Transverse colon (tissue), 4 donors: ENCODE results near the gene ARIH2. TPM values are rescaled to one million over a fixed set of nuclear protein-coding genes. Genes with fewer than 3 reads are reported as not detected.

Experiments
- DNase-seq: peaks from one replicate; pipeline ENCODE4 v3.0.0-alpha.2; 2019
- H3K27ac ChIP-seq, 4 donors: fragments of 200-600 bp; sonication (generic); 2 replicates each; pipeline ENCODE4 v1.5.1; 2016 to 2018; ENCODE audit warnings: inconsistent platforms in 4 of 4
- H3K27me3 ChIP-seq: fragments of 200-600 bp; sonication (generic); 2 replicates; pipeline ENCODE4 v1.5.1; 2017; ENCODE audit warnings: inconsistent platforms
- H3K36me3 ChIP-seq, 4 donors: fragments of 200-600 bp; sonication (generic); 2 replicates each; pipeline ENCODE4 v1.5.1; 2017 to 2019; ENCODE audit warnings: inconsistent platforms in 4 of 4
- H3K4me1 ChIP-seq, 4 donors: fragments of 200-600 bp; sonication (generic); 2 replicates each; pipeline ENCODE4 v1.5.1; 2017 to 2020; ENCODE audit warnings: inconsistent platforms in 4 of 4
- H3K4me3 ChIP-seq, 4 donors: fragments of 200-600 bp; sonication (generic); 1 replicate in 1 of 4; 2 replicates in 3 of 4; pipeline versions ENCODE4 v1.5.1 to v1.6.1; 2017 to 2019; ENCODE audit warnings: inconsistent platforms in 4 of 4
- H3K9me3 ChIP-seq, 2 donors: fragments of 200-600 bp; sonication (generic); 2 replicates each; pipeline ENCODE4 v1.5.1; 2017 to 2019; ENCODE audit warnings: inconsistent platforms in 2 of 2
- EP300 ChIP-seq: sonication (generic); formaldehyde crosslinking; IDR thresholded peaks from one replicate; pipeline ENCODE4 v1.6.1; 2017; ENCODE audit warnings: antibody characterized with exemption, low read depth
- POLR2A ChIP-seq: fragments of 450-650 bp; IDR thresholded peaks from one replicate; pipeline ENCODE4 v1.6.1; 2016; ENCODE audit warnings: antibody characterized with exemption, mild to moderate bottlenecking, moderate library complexity
- POLR2AphosphoS5 ChIP-seq, 3 donors: sonication (generic); formaldehyde crosslinking; IDR thresholded peaks; one replicate each; pipeline ENCODE4 v1.6.1; 2016; ENCODE audit warnings: antibody characterized with exemption in 3 of 3
- WGBS, 2 donors: methylation state at CpG; one replicate each; pipeline ENCODE4 v1.1.5; 2018; ENCODE audit warnings: low coverage in 1 of 2; 5-methylcytosine and 5-hydroxymethylcytosine counted together
- in situ Hi-C, 4 donors: fragments of 200-750 bp; cut with MboI; loops; one replicate each; pipeline versions ENCODE4 v1.15.0 to v1.15.1; 2017; ENCODE audit warnings: low sequenced_read_pairs in 3 of 4, low pct_ligation_motif_present in 1 of 4, low pct_unique_long_range_greater_than_20kb in 1 of 4
- intact Hi-C: fragments of 100-400 bp; cut with DNase I; formaldehyde crosslinking; loops from one replicate; pipeline ENCODE4 v1.15.1; 2023; ENCODE audit warnings: low total_unique reads
- total RNA-seq, 4 donors: library from RNA; depleted of rRNA; stranded (reverse); fragments of >200 nt; gene quantifications; one replicate each; pipeline ENCODE4 v1.1.0, GENCODE V29; 2016
- TF ChIP-seq, protein P1 (sequence below), 5 experiments: fragments of 200-600 bp in 3 of 5; fragments of 450-650 bp in 2 of 5; sonication (generic) in 3 of 5; IDR thresholded peaks; 1 replicate in 2 of 5; 2 replicates in 3 of 5; pipeline ENCODE4 v1.5.1; 2016 to 2017; ENCODE audit warnings: antibody characterized with exemption in 5 of 5, inconsistent platforms in 3 of 5, mild to moderate bottlenecking in 2 of 5, moderate library complexity in 1 of 5

Gene ARIH2
- total RNA-seq, 4 donors from 2014 or later: 82.6 to 269 (median 115) TPM

DNA sequence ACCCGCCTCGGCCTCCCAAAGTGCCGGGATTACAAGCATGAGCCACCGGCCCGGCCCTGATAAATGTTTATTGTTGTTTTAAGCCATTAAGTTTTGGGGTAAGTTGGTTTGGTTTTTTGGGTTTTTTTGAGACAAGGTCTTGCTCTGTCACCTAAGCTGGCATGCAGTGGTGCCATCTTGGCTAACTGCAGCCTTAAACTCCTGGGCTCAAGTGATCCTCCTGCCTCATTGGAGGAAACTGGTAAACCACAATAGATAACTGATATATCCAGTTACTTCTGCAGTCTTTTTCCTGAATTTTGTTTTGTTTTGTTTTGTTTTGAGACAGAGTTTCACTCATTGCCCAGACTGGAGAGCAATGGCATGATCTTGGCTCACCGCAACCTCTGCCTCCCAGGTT lies 24.1 kb upstream of the ARIH2 start:
- Histone ChIP-seq H3K27ac (no peak overlapping the region), H3K9me3 (no peaks in the 10 kb centered on the region), H3K27me3 (no peaks in the 10 kb centered on the region), H3K4me1 (peaks cover 8 to 20% (median 16%) of the 10 kb centered on the region in 4 donors), H3K4me3 (no peak overlapping the region), H3K36me3 (peaks cover 0 to 13% (median 0%) of the 10 kb centered on the region in 4 donors)
- intact Hi-C loops (no loop called here), in situ Hi-C loops (no loop called here)
- DNase-seq: no peak
- no peak for TF ChIP-seq POLR2AphosphoS5 (IDR thresholded peaks at IDR 0.05)
- no peak for TF ChIP-seq POLR2A
- TF ChIP-seq, protein P1, sequence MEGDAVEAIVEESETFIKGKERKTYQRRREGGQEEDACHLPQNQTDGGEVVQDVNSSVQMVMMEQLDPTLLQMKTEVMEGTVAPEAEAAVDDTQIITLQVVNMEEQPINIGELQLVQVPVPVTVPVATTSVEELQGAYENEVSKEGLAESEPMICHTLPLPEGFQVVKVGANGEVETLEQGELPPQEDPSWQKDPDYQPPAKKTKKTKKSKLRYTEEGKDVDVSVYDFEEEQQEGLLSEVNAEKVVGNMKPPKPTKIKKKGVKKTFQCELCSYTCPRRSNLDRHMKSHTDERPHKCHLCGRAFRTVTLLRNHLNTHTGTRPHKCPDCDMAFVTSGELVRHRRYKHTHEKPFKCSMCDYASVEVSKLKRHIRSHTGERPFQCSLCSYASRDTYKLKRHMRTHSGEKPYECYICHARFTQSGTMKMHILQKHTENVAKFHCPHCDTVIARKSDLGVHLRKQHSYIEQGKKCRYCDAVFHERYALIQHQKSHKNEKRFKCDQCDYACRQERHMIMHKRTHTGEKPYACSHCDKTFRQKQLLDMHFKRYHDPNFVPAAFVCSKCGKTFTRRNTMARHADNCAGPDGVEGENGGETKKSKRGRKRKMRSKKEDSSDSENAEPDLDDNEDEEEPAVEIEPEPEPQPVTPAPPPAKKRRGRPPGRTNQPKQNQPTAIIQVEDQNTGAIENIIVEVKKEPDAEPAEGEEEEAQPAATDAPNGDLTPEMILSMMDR (IDR thresholded peaks at IDR 0.05): no peak
- TF ChIP-seq EP300: no peak
- 99% methylated on average over 6 of the region's 6 CpGs; no CpG with 5 or more reads in 1 of the 2 donors for WGBS, 2 donors

DNA sequence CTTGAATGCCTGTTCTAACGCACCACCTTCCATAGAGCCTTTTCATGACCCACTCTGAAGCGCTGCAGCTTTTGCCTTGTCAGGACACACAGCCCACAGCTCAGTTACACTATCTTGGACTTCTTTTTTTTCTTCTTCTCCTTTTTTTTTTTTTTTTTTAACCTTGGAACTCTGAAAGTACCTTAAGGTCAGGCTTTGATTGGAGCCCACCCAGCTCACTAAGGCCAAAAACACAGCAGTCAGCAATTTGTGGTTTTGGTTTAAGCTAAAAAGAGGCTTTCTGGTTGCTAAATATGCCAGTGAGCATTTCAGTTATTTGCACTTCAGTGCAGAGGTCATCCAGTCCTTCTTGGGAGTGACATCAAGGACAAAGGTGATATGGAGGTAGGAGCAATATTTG lies 21.7 kb upstream of the ARIH2 start:
- Histone ChIP-seq H3K36me3 (peaks cover 0 to 3% (median 0%) of the 10 kb centered on the region in 4 donors), H3K4me1 (peaks cover 8 to 20% (median 16%) of the 10 kb centered on the region in 4 donors), H3K9me3 (no peaks in the 10 kb centered on the region), H3K27ac (peak overlapping the region in 3 of 4 donors; percentile 19 to 92 (median 85)), H3K27me3 (no peaks in the 10 kb centered on the region), H3K4me3 (no peak overlapping the region)
- in situ Hi-C loops: no loop called here
- TF ChIP-seq, protein P1 (IDR thresholded peaks at IDR 0.05): no peak
- no peak for TF ChIP-seq POLR2AphosphoS5 (IDR thresholded peaks at IDR 0.05)
- no peak for TF ChIP-seq EP300
- no peak for TF ChIP-seq POLR2A
- DNase-seq: no peak
- intact Hi-C loops: no loop called here
- WGBS, 2 donors: 97 to 100% methylated on average over 2 of the region's 2 CpGs

DNA sequence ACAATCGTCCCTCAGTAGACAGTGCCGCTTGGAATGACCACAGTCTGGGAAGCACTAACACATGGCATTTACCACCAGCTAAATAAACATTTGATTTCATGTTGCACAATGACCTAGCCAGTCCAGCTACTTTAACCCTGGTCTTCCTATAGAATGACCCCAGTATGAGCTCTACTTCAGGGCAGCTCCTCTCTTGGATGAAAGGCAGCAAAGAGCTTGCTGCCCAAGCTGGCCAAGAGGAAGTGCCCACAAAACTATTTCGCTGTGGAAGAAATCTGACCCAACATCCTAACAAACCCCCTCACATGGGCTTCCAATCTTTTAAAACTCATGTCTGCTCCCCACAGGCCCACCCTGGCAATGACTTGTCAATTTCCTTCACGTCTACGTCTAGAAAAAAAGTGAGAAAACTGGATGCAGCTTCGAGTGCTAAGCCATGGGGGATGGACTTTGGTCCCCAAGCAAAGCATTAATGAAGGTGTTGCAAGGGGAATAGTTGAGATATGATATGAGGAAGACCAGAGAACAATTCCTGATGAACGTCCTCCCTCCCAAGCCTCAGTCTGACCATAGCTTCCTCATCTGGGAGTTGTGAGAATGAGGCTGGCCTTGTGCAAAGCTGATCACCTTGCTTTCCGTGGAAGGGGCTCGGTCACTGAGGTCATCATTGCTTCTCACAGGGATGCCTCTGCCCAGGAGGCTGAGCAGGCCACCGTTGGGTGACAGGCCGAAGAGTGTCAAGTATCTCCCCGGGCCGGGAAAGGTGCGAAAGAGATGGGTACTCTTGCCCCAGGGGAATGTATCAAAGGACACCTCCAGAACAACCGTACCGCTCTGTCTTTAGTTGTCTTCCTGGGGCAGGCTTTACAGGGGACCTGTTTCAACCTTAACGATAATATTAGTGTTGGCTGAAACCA lies 20.9 kb upstream of the ARIH2 start:
- peak overlapping the region; percentile 85 to 92 (median 87) for H3K27ac ChIP-seq
- no peaks in the 10 kb centered on the region for H3K36me3 ChIP-seq
- H3K4me1 ChIP-seq: peaks cover 8 to 20% (median 16%) of the 10 kb centered on the region in 4 donors
- intact Hi-C loops (no loop called here), in situ Hi-C loops (no loop called here)
- peak; percentile 26 for DNase-seq
- no peaks in the 10 kb centered on the region for H3K27me3 ChIP-seq
- 23 to 55% methylated on average over 5 to 17 of the region's 17 CpGs for WGBS, 2 donors
- TF ChIP-seq POLR2A (no peak), POLR2AphosphoS5 (IDR thresholded peaks at IDR 0.05) (peak in 1 of 3 donors; percentile 3), EP300 (no peak)
- TF ChIP-seq, protein P1 (IDR thresholded peaks at IDR 0.05): no peak
- H3K4me3 ChIP-seq: peak overlapping the region; percentile 40 to 70 (median 62)
- no peaks in the 10 kb centered on the region for H3K9me3 ChIP-seq

DNA sequence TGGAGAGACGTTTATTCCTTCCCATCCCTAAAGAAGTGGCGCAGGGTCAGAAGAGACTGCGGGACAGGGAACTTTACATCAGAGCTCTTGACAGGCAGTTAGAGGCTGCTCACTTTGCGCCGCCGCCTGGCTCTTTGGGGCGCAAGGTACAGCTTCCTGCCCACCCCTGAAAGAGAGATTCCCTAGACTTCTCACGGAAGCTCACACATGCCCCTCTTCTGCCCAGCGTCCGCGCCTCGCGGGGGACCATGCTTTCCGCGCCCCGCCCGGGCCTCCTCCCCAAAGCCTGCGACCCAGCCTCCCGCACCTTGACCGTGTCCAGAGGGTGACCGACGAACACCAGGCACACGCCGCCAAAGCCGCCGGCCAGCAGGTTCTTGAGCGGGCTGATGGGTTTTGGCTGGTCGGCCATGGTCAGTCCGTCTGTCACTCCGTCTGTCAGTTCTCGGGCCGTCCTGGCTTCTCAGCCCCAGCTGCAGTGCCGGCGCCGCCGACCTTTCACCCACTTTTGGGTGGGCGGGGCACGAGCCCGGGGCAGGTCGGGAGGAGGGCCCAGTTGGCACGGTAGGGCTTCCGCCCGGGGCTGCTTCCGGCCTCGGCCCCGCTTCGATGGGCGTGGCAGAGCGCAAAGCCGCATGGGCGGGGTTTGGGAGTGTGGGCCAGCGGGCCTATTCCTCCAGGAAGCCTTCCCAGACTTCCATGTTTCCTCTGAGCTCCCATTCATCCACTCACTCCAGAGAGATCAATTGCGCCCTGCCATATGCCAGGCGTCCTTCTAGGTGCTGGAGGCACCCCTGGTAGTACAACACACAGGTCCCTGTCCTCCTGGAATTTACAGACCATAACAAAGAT lies 20.0 kb upstream of the ARIH2 start, which contains the start of gene SLC25A20:
TSS of gene SLC25A20 (minus strand) at position 500 of the 852 bp plus-strand sequence. CDS start at position 412, 88 bp downstream.
- Histone ChIP-seq H3K27ac (peak within 1 kb of the TSS; percentile 85 to 92 (median 87)), H3K27me3 (no peaks in the 10 kb centered on the region), H3K4me3 (peak within 1 kb of the TSS; percentile 40 to 70 (median 62)), H3K4me1 (peaks cover 8 to 20% (median 16%) of the 10 kb centered on the region in 4 donors), H3K9me3 (no peaks in the 10 kb centered on the region), H3K36me3 (no peaks in the 10 kb centered on the region)
- peak; percentile 98 for DNase-seq
- TF ChIP-seq POLR2A (peak; percentile 63), EP300 (peak; percentile 36), POLR2AphosphoS5 (IDR thresholded peaks at IDR 0.05) (peak; percentile 79 to 95 (median 83))
- TF ChIP-seq, protein P1 (IDR thresholded peaks at IDR 0.05): no peak
- WGBS, 2 donors: 4% methylated on average over 39 of the region's 54 CpGs; no CpG with 5 or more reads in 1 of the 2 donors
- in situ Hi-C loops (no loop called here), intact Hi-C loops (no loop called here)
